OCI-M1 (cell line): Measurements from ENCODE around the gene INPP5A.

ENCODE experiments used
- DNase-seq: peaks from one replicate; lab custom pipeline; 2025; lab: John Stamatoyannopoulos, UW

Gene INPP5A

GRCh38 chr10:132705943-132706342 is 168.4 kb downstream of the INPP5A start:
- peak; percentile 7 for DNase-seq

- no peak for DNase-seq
Observed at GRCh38 chr10:132706701-132707100, 169.1 kb downstream of the INPP5A start.

- DNase-seq: no peak
Observed at GRCh38 chr10:132707121-132707775, 169.7 kb downstream of the INPP5A start.

GRCh38 chr10:132707776-132708171 is 170.2 kb downstream of the INPP5A start:
- no peak for DNase-seq

- DNase-seq: no peak
Observed at GRCh38 chr10:132708441-132708840, 170.9 kb downstream of the INPP5A start.

GRCh38 chr10:132708936-132709335 is 171.3 kb downstream of the INPP5A start:
- DNase-seq: no peak

GRCh38 chr10:132709471-132709951 is 171.9 kb downstream of the INPP5A start:
- no peak for DNase-seq

- no peak for DNase-seq
Observed at GRCh38 chr10:132710036-132710686, 172.6 kb downstream of the INPP5A start.

GRCh38 chr10:132710746-132711612 is 173.4 kb downstream of the INPP5A start:
- no peak for DNase-seq

- DNase-seq: no peak
Observed at GRCh38 chr10:132711613-132712121, 174.1 kb downstream of the INPP5A start.

- DNase-seq: no peak
Observed at GRCh38 chr10:132712291-132712690, 174.7 kb downstream of the INPP5A start.

GRCh38 chr10:132712743-132713142 is 175.2 kb downstream of the INPP5A start:
- no peak for DNase-seq

- no peak for DNase-seq
Observed at GRCh38 chr10:132713421-132714095, 176.0 kb downstream of the INPP5A start.

- DNase-seq: no peak
Observed at GRCh38 chr10:132714096-132714985, 176.8 kb downstream of the INPP5A start.

- DNase-seq: no peak
Observed at GRCh38 chr10:132714986-132715775, 177.6 kb downstream of the INPP5A start.

- DNase-seq: no peak
Observed at GRCh38 chr10:132715776-132716680, 178.4 kb downstream of the INPP5A start.

- DNase-seq: no peak
Observed at GRCh38 chr10:132716691-132717490, 179.3 kb downstream of the INPP5A start.

GRCh38 chr10:132721725-132722124 is 184.1 kb downstream of the INPP5A start:
- no peak for DNase-seq
